Osteoblast (primary cell): Measurements from ENCODE around the gene RGMA. TPM values are rescaled to one million over a fixed set of nuclear protein-coding genes. Genes with fewer than 3 reads are reported as not detected.

Experiments used
- DNase-seq: peaks from one replicate; pipeline ENCODE4 v3.0.0; 2011; ENCODE audit warnings: low spot score, mixed read lengths; ENCODE audit not compliant: insufficient read length; ENCODE audit errors: missing footprints
- H2AFZ ChIP-seq: 2 replicates; pipeline ENCODE4 v1.6.0; 2011; ENCODE audit warnings: mild to moderate bottlenecking, low read length
- H3K27ac ChIP-seq: 2 replicates; pipeline ENCODE4 v1.5.1; 2011; ENCODE audit warnings: mild to moderate bottlenecking, low read depth, low read length, moderate library complexity
- H3K27me3 ChIP-seq: 2 replicates; pipeline ENCODE4 v1.6.0; 2012; ENCODE audit warnings: mild to moderate bottlenecking, control low read depth, inconsistent platforms, low read length, moderate library complexity; ENCODE audit not compliant: insufficient read depth
- H3K36me3 ChIP-seq: 2 replicates; pipeline ENCODE4 v1.5.1; 2011; ENCODE audit warnings: mild to moderate bottlenecking, low read length, control low read depth, moderate library complexity; ENCODE audit not compliant: insufficient read depth
- H3K4me1 ChIP-seq: 2 replicates; pipeline ENCODE4 v1.5.1; 2011; ENCODE audit warnings: mild to moderate bottlenecking, low read length, control low read depth, moderate library complexity; ENCODE audit not compliant: insufficient read depth
- H3K4me2 ChIP-seq: 2 replicates; pipeline ENCODE4 v1.6.0; 2011; ENCODE audit warnings: mild to moderate bottlenecking, low read length; ENCODE audit not compliant: insufficient read depth
- H3K4me3 ChIP-seq: fragments of 200-600 bp; sonication (generic); 3 replicates; pipeline ENCODE4 v1.5.1; 2012; ENCODE audit warnings: mild to moderate bottlenecking, low read length, inconsistent platforms; ENCODE audit not compliant: insufficient read depth
- H3K79me2 ChIP-seq: 2 replicates; pipeline ENCODE4 v1.6.0; 2012; ENCODE audit warnings: mild to moderate bottlenecking, low read length, control low read depth, inconsistent platforms; ENCODE audit not compliant: insufficient read depth
- H3K9me3 ChIP-seq: 2 replicates; pipeline ENCODE4 v1.5.1; 2011; ENCODE audit warnings: low read depth, low read length, control low read depth
- H4K20me1 ChIP-seq: 2 replicates; pipeline ENCODE4 v1.6.0; 2012; ENCODE audit warnings: mild to moderate bottlenecking, low read length, control low read depth; ENCODE audit not compliant: insufficient read depth
- CTCF ChIP-seq: IDR thresholded peaks from 2 replicates; pipeline ENCODE4 v1.5.1; 2011; ENCODE audit warnings: mild to moderate bottlenecking, low read depth, low read length, moderate library complexity; ENCODE audit errors: extremely low read depth
- total RNA-seq: library from RNA; depleted of rRNA; stranded (reverse); fragments of >200 nt; gene quantifications from 2 replicates; pipeline ENCODE4 v1.2.3, GENCODE V29; 2012

RGMA gene
- total RNA-seq, 1 donor, result 2.5 TPM

DNA sequence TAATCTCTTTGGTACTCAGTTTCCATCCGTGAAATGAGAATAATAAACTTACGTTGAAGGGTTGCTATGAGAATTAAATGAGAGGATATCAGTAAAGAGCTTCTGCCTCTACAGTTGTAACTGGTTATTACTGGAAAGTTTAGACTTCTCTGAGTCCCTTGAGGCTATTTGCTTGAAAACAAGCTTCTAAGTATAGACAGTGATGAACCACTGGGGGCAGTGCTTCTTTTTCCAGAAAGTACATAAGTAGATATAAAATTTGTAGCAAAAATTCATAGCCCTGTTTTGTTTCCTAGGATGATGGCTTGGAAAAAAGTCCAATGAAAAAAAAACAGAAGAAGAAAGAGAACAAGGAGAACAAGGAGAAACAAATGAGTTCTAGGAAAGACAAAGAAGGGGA is 87.1 kb downstream of the RGMA start:
- Histone ChIP-seq H3K79me2 (peaks cover 57% of the 10 kb centered on the region), H4K20me1 (peaks cover 23% of the 10 kb centered on the region), H3K27me3 (no peaks in the 10 kb centered on the region)

DNA sequence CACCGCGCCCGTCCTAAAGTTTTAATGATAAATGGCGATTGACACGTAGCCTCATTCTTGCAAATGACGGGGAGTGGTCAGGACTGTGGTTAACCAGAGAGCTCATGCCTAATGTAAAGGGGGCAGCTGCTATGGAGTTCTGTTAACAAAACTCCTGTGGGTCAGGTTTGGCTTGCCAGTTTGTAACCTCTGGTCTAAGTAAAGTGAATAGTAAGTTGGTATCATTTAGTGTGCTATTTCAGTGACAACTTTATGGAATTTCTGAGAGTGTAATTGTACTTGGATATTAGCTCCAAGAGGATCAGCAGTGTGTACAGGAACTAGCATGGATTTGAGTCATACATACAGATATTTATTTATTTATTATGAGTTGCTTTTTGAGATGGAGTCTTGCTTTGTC is 87.9 kb downstream of the RGMA start:
- Histone ChIP-seq H3K36me3 (peaks cover 94% of the 10 kb centered on the region), H3K4me1 (peaks cover 7% of the 10 kb centered on the region)
- no peak for TF ChIP-seq CTCF

More for the DNA sequence above, 87.1 kb downstream of the RGMA start:
- peaks cover 95% of the 10 kb centered on the region for H3K36me3 ChIP-seq
- H2AFZ ChIP-seq, result no peak overlapping the region
- H3K4me3 ChIP-seq, result no peak overlapping the region
- H3K4me2 ChIP-seq, result no peak overlapping the region
- peak overlapping the region; percentile 23 for H3K27ac ChIP-seq
- peak; percentile 31 for TF ChIP-seq CTCF
- DNase-seq, result no peak
- H3K4me1 ChIP-seq, result peaks cover 7% of the 10 kb centered on the region
- no peaks in the 10 kb centered on the region for H3K9me3 ChIP-seq

DNA sequence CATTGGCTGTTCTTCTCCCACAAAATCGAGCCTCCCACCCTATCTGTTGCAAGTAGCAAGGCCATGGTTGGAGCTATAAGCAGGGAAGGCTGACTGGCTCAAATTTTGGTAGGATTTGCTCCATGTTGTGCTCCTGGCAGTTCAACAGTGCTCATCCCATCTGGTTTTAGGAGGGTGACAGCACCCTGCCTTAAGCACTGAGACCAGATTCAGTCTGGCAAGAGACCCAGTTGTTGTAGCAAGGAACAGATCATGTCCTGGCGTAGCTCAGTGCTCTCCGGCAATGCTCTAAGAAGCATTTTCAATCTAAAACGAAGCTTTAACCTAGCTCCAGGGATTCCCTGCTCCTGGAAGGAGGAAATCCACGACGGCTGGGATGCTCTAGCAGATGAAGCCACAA is 91.2 kb downstream of the RGMA start:
- peaks cover 54% of the 10 kb centered on the region for H3K79me2 ChIP-seq
- H3K4me2 ChIP-seq, result no peak overlapping the region
- TF ChIP-seq CTCF, result no peak
- no peaks in the 10 kb centered on the region for H3K27me3 ChIP-seq
- no peak for DNase-seq
- no peak overlapping the region for H3K4me3 ChIP-seq
- H3K9me3 ChIP-seq, result no peaks in the 10 kb centered on the region
- H3K27ac ChIP-seq, result no peak overlapping the region
- H3K4me1 ChIP-seq, result no peaks in the 10 kb centered on the region
- H4K20me1 ChIP-seq, result peaks cover 11% of the 10 kb centered on the region
- H2AFZ ChIP-seq, result no peak overlapping the region
- peaks cover 94% of the 10 kb centered on the region for H3K36me3 ChIP-seq

More for the DNA sequence above, 87.9 kb downstream of the RGMA start:
- H4K20me1 ChIP-seq, result peaks cover 18% of the 10 kb centered on the region
- no peak overlapping the region for H3K4me2 ChIP-seq
- H3K27me3 ChIP-seq, result no peaks in the 10 kb centered on the region
- no peak overlapping the region for H2AFZ ChIP-seq
- H3K9me3 ChIP-seq, result no peaks in the 10 kb centered on the region
- H3K4me3 ChIP-seq, result no peak overlapping the region
- H3K27ac ChIP-seq, result no peak overlapping the region
- H3K79me2 ChIP-seq, result peaks cover 55% of the 10 kb centered on the region
- DNase-seq, result no peak

- Histone ChIP-seq H3K79me2 (peaks cover 72% of the 10 kb centered on the region), H3K27ac (no peak overlapping the region), H2AFZ (no peak overlapping the region), H3K9me3 (no peaks in the 10 kb centered on the region), H3K4me1 (no peaks in the 10 kb centered on the region), H3K27me3 (no peaks in the 10 kb centered on the region), H3K4me2 (no peak overlapping the region), H4K20me1 (peaks cover 29% of the 10 kb centered on the region), H3K4me3 (no peak overlapping the region), H3K36me3 (peaks cover 86% of the 10 kb centered on the region)
- no peak for TF ChIP-seq CTCF
- no peak for DNase-seq
Observed at GRCh38 chr15:92992720-92993119, 96.3 kb downstream of the RGMA start.
